ENCODE data around the gene XPNPEP1.

- TF ChIP-seq RAD21 (IDR thresholded peaks at IDR 0.05; ENCODE audit: low read length), result no peak
- TF ChIP-seq, protein P1, sequence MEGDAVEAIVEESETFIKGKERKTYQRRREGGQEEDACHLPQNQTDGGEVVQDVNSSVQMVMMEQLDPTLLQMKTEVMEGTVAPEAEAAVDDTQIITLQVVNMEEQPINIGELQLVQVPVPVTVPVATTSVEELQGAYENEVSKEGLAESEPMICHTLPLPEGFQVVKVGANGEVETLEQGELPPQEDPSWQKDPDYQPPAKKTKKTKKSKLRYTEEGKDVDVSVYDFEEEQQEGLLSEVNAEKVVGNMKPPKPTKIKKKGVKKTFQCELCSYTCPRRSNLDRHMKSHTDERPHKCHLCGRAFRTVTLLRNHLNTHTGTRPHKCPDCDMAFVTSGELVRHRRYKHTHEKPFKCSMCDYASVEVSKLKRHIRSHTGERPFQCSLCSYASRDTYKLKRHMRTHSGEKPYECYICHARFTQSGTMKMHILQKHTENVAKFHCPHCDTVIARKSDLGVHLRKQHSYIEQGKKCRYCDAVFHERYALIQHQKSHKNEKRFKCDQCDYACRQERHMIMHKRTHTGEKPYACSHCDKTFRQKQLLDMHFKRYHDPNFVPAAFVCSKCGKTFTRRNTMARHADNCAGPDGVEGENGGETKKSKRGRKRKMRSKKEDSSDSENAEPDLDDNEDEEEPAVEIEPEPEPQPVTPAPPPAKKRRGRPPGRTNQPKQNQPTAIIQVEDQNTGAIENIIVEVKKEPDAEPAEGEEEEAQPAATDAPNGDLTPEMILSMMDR (conservative IDR thresholded peaks at IDR 0.05; ENCODE audit: low read depth, low read length), result no peak
Measured at GRCh38 chr10:109960682-109961081, 37.4 kb upstream of the XPNPEP1 start.

Measured in IMR-90 (cell line).